A673 (cell line): ENCODE data around the gene CSTA.

Experiments used
- CTCF ChIP-seq: fragments of 300-800, 200-600 bp; sonication (generic); conservative IDR thresholded peaks from 2 replicates; pipeline ENCODE4 v1.5.1; 2017; ENCODE audit warnings: low read depth, mild to moderate bottlenecking, antibody characterized with exemption, low read length, moderate library complexity, mixed read lengths
- EZH2 ChIP-seq: fragments of 200-600 bp; sonication (generic); IDR thresholded peaks from 2 replicates; pipeline ENCODE4 v1.6.1; 2017; ENCODE audit warnings: borderline replicate concordance, low read depth, mild to moderate bottlenecking, mixed read lengths, antibody characterized with exemption, low read length; ENCODE audit not compliant: poor library complexity, severe bottlenecking

DNA sequence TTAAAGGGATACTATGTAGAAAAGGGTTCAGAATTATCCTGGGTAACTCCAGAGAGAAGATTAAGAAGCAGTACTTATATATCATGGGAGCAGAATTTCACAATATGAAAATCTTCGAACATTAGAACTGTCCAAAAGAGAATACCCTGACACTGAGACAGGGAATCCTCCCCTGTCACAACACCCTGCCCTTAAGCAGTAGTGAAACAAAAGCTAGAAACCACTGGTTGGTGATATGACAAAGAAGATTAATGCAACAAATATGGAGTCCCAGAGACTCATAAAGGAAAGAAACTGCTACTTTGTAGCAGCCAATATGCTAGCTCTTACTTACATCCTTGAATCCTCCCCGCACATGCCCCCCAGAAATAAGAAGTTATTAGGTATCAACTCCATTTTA is 39.4 kb downstream of the CSTA start:
- TF ChIP-seq EZH2: no peak
- no peak for TF ChIP-seq CTCF
